K562 (cell line): Measurements from ENCODE around the gene HDLBP. TPM values are rescaled to one million over a fixed set of nuclear protein-coding genes. Genes with fewer than 3 reads are reported as not detected.

Experiments used
- CBFA2T3 ChIP-seq: fragments of 450-650 bp; IDR thresholded peaks from 2 replicates; pipeline ENCODE4 v1.6.1; 2017
- CBX1 ChIP-seq: sonication (generic); IDR thresholded peaks from 2 replicates; pipeline ENCODE4 v1.6.1; 2016; ENCODE audit warnings: antibody characterized with exemption, low read depth, mild to moderate bottlenecking
- GTF2E2 ChIP-seq: fragments of 200-800 bp; sonication (Bioruptor generic); IDR thresholded peaks from 2 replicates; pipeline ENCODE4 v1.6.1; 2016; ENCODE audit warnings: missing genetic modification characterization, missing compliant biosample characterization
- HDAC3 ChIP-seq: fragments of 450-650 bp; IDR thresholded peaks from 2 replicates; pipeline ENCODE4 v1.6.1; 2018; ENCODE audit warnings: borderline replicate concordance, mild to moderate bottlenecking, moderate library complexity; ENCODE audit not compliant: partially characterized antibody
- HDGF ChIP-seq: fragments of 450-650 bp; IDR thresholded peaks from 2 replicates; pipeline ENCODE4 v1.6.1; 2016
- HMG20B ChIP-seq: fragments of 250-450 bp; sonication (Bioruptor Pico); IDR thresholded peaks from 2 replicates; pipeline ENCODE4 v1.5.0; 2021; ENCODE audit warnings: mild to moderate bottlenecking
- HNRNPLL ChIP-seq: fragments of 200-400 bp; formaldehyde crosslinking; IDR thresholded peaks from 2 replicates; pipeline ENCODE4 v1.6.1; 2017; ENCODE audit warnings: low read length, low read depth, mild to moderate bottlenecking; ENCODE audit not compliant: poor library complexity, severe bottlenecking
- MEF2A ChIP-seq: IDR thresholded peaks from 2 replicates; pipeline ENCODE4 v1.6.1; 2011; ENCODE audit warnings: low read depth, mild to moderate bottlenecking, low read length, moderate library complexity; ENCODE audit not compliant: control insufficient read depth
- PHF8 ChIP-seq: fragments of 200-600 bp; sonication (generic); IDR thresholded peaks from 2 replicates; pipeline ENCODE4 v1.6.1; 2012; ENCODE audit warnings: mixed run types, mild to moderate bottlenecking, inconsistent platforms, low read length, moderate library complexity, borderline replicate concordance
- PPARD ChIP-seq: fragments of 250-450 bp; sonication (Bioruptor Pico); IDR thresholded peaks from 2 replicates; pipeline ENCODE4 v1.8.0; 2022; ENCODE audit warnings: inconsistent platforms, mild to moderate bottlenecking, moderate library complexity
- RCOR1 ChIP-seq, 2 experiments: IDR thresholded peaks; 2 replicates each; pipeline ENCODE4 v1.6.1; 2012; ENCODE audit warnings: low read depth in 2 of 2, low read length in 2 of 2, borderline replicate concordance in 1 of 2, improper control_type of control experiment in 1 of 2
- RFX1 ChIP-seq: fragments of 450-650 bp; IDR thresholded peaks from 2 replicates; pipeline ENCODE4 v1.6.1; 2016; ENCODE audit warnings: mild to moderate bottlenecking, moderate library complexity
- ZC3H8 ChIP-seq: fragments of 450-650 bp; IDR thresholded peaks from 2 replicates; pipeline ENCODE4 v1.6.1; 2017
- ZNF146 ChIP-seq: IDR thresholded peaks from one replicate; pipeline ENCODE4 v1.6.1; 2018; ENCODE audit warnings: missing compliant biosample characterization; ENCODE audit not compliant: unreplicated experiment
- ZNF197 ChIP-seq: fragments of 200-800 bp; sonication (Bioruptor generic); IDR thresholded peaks from 2 replicates; pipeline ENCODE4 v1.6.1; 2016; ENCODE audit warnings: low read depth, missing genetic modification characterization, missing compliant biosample characterization
- ZNF57 ChIP-seq: fragments of 450-650 bp; formaldehyde crosslinking; IDR thresholded peaks from 2 replicates; pipeline ENCODE4 v1.4.0; 2020; ENCODE audit warnings: mild to moderate bottlenecking, moderate library complexity
- ZNF589 ChIP-seq: fragments of 200-800 bp; sonication (Bioruptor generic); IDR thresholded peaks from 2 replicates; pipeline ENCODE4 v1.6.1; 2016; ENCODE audit warnings: low read depth, missing genetic modification characterization, missing compliant biosample characterization
- polyA plus RNA-seq, 8 experiments: library from polyadenylated mRNA; depleted of rRNA in 4 of 8; stranded (reverse) in 5 of 8; unstranded in 3 of 8; fragments of >200 nt; fragmentation: Nextera tagmentation in 2 of 8; fragmentation: Illumina TruSeq in 1 of 8; extraction: Ambion mirVana in 2 of 8; extraction: Trizol in 1 of 8; gene quantifications; 2 replicates each; pipeline versions ENCODE4 v1.2.1 to v1.2.3, GENCODE V29; 2011 to 2014; ENCODE audit warnings: inconsistent platforms in 1 of 8, missing spikeins in 1 of 8
- total RNA-seq, 7 experiments: library from RNA; depleted of rRNA in 6 of 7; stranded (reverse); fragments of >200 nt in 6 of 7; fragmentation: Illumina TruSeq in 2 of 7; extraction: Trizol in 2 of 7; gene quantifications; 2 replicates each; pipeline versions ENCODE4 v1.2.1 to v1.2.3, GENCODE V29; 2011 to 2021; ENCODE audit warnings: low replicate concordance in 1 of 7
- TF ChIP-seq, protein P1 (sequence below): sonication (generic); formaldehyde crosslinking; IDR thresholded peaks from 2 replicates; pipeline ENCODE4 v1.8.0; 2022; ENCODE audit warnings: missing genetic modification reagents, mild to moderate bottlenecking, borderline replicate concordance
- TF ChIP-seq, protein P2 (sequence below): fragments of 250-450 bp; sonication (Bioruptor Pico); IDR thresholded peaks from 2 replicates; pipeline ENCODE4 v1.4.0; 2020; ENCODE audit warnings: mild to moderate bottlenecking
- TF ChIP-seq, protein P3 (sequence below): sonication (generic); formaldehyde crosslinking; IDR thresholded peaks from 2 replicates; pipeline ENCODE4 v1.8.1; 2023; ENCODE audit warnings: mild to moderate bottlenecking, missing genetic modification reagents
- TF ChIP-seq, protein P4 (sequence below): sonication (generic); formaldehyde crosslinking; IDR thresholded peaks from 2 replicates; pipeline ENCODE4 v1.8.0; 2022; ENCODE audit warnings: mild to moderate bottlenecking, missing genetic modification reagents
- TF ChIP-seq, protein P5 (sequence below): sonication (generic); formaldehyde crosslinking; IDR thresholded peaks from 2 replicates; pipeline ENCODE4 v1.5.0; 2020; ENCODE audit warnings: missing genetic modification reagents

Gene HDLBP
- total and polyA plus RNA-seq, 9 of the 15 experiments (the other 6 are each of a cell fraction or from before 2014, with no cell fraction given), result 24.4 to 378 (median 146) TPM

DNA sequence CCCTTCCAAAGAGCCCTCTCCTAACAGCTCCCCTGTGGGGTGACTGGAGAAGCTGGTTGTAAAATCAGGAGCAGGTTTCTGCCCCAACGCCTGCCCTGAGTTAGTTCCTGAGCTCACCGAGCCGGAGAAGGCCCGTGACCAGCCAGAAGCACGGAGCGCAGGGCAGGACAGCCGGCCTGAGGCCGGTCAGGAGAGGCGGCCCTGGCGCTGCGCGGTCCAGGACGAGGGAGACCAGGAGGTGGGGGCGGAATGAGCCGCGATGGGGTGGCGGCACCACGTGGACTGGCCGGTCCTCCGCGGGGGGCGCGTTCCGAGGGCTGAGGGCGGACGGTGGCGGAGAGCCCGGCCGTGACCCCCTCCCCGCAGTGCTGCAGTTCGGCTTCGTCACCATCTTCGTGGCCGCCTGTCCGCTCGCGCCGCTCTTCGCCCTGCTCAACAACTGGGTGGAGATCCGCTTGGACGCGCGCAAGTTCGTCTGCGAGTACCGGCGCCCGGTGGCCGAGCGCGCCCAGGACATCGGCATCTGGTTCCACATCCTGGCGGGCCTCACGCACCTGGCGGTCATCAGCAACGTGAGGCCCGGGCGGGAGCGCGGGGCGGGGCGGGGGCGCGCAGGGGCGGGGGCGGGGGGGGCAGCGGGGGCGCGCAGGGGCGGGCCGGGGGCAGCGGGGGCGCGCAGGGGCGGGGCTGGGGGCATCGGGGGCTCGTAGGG is 98.0 kb downstream of the HDLBP start (continued):
- TF ChIP-seq, protein P1, sequence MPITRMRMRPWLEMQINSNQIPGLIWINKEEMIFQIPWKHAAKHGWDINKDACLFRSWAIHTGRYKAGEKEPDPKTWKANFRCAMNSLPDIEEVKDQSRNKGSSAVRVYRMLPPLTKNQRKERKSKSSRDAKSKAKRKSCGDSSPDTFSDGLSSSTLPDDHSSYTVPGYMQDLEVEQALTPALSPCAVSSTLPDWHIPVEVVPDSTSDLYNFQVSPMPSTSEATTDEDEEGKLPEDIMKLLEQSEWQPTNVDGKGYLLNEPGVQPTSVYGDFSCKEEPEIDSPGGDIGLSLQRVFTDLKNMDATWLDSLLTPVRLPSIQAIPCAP (CRISPR knock-in tag), result no peak
- TF ChIP-seq CBFA2T3 (no peak), HMG20B (no peak), CBX1 (no peak), HNRNPLL (peak; percentile 58), ZNF197 (CRISPR knock-in tag) (peak; percentile 71; the same call in 1 of the 2 replicates), HDGF (no peak), ZC3H8 (no peak), ZNF146 (CRISPR knock-in tag) (no peak), GTF2E2 (no peak), PHF8 (peak; percentile 46; the same call in 1 of the 2 replicates), RCOR1 (IDR thresholded peaks at IDR 0.05; ENCODE audit: borderline replicate concordance in 1 of 2, low read depth in 2 of 2, low read length in 2 of 2) (no peak), ZNF589 (CRISPR knock-in tag) (no peak), ZNF57 (no peak), PPARD (no peak), HDAC3 (no peak), RFX1 (no peak), MEF2A (no peak)
- TF ChIP-seq, protein P2, sequence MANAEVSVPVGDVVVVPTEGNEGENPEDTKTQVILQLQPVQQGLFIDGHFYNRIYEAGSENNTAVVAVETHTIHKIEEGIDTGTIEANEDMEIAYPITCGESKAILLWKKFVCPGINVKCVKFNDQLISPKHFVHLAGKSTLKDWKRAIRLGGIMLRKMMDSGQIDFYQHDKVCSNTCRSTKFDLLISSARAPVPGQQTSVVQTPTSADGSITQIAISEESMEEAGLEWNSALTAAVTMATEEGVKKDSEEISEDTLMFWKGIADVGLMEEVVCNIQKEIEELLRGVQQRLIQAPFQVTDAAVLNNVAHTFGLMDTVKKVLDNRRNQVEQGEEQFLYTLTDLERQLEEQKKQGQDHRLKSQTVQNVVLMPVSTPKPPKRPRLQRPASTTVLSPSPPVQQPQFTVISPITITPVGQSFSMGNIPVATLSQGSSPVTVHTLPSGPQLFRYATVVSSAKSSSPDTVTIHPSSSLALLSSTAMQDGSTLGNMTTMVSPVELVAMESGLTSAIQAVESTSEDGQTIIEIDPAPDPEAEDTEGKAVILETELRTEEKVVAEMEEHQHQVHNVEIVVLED (CRISPR knock-in tag), result no peak
- TF ChIP-seq, protein P3, sequence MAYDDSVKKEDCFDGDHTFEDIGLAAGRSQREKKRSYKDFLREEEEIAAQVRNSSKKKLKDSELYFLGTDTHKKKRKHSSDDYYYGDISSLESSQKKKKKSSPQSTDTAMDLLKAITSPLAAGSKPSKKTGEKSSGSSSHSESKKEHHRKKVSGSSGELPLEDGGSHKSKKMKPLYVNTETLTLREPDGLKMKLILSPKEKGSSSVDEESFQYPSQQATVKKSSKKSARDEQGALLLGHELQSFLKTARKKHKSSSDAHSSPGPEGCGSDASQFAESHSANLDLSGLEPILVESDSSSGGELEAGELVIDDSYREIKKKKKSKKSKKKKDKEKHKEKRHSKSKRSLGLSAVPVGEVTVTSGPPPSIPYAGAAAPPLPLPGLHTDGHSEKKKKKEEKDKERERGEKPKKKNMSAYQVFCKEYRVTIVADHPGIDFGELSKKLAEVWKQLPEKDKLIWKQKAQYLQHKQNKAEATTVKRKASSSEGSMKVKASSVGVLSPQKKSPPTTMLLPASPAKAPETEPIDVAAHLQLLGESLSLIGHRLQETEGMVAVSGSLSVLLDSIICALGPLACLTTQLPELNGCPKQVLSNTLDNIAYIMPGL (CRISPR knock-in tag), result no peak
- TF ChIP-seq, protein P4, sequence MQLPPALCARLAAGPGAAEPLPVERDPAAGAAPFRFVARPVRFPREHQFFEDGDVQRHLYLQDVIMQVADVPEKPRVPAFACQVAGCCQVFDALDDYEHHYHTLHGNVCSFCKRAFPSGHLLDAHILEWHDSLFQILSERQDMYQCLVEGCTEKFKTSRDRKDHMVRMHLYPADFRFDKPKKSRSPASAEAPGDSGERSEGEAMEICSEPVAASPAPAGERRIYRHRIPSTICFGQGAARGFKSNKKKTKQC (CRISPR knock-in tag), result peak; percentile 39; the same call in 1 of the 2 replicates
- TF ChIP-seq, protein P5, sequence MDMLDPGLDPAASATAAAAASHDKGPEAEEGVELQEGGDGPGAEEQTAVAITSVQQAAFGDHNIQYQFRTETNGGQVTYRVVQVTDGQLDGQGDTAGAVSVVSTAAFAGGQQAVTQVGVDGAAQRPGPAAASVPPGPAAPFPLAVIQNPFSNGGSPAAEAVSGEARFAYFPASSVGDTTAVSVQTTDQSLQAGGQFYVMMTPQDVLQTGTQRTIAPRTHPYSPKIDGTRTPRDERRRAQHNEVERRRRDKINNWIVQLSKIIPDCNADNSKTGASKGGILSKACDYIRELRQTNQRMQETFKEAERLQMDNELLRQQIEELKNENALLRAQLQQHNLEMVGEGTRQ (CRISPR knock-in tag), result peak; percentile 35
